NCI-H1417 treated with DMSO at 0.1 percent for 48 hours (cell line): ENCODE results near the gene ID2.

Source experiments
- DNase-seq: peaks from one replicate; lab custom pipeline; 2025; lab: John Stamatoyannopoulos, UW

Gene ID2

DNA sequence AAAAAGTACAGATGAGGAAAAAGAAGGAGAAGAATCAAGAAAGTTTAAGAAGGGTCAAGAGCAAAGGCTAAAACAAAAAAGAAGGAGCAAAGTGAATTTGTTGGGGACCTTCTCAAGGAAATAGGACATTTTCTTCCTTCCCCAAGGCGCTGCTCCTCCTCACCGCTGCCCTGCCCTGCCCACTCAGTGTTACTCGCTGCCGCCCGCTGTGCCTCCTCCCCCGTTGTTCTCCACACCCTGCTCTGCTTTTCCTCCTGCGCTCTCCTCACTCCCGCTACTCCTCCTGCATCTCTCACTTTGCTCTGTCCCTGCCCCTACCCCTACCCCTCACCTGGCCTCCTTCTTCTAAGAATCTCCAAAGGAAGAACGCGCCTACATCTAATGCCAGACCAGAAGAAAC lies 50.7 kb downstream of the ID2 start:
- DNase-seq: no peak
